GM23338 (cell line): Measurements from ENCODE around the gene PYGB. TPM values are rescaled to one million over a fixed set of nuclear protein-coding genes. Genes with fewer than 3 reads are reported as not detected.

ENCODE experiments used
- ATAC-seq: fragments of 200-7000 bp; cut with Tn5 transposase; 3 replicates; pipeline ENCODE4 v1.9.1; 2020
- DNase-seq: peaks from one replicate; pipeline ENCODE4 v3.0.0-alpha.2; 2015; ENCODE audit warnings: low spot score
- H2AFZ ChIP-seq: fragments of 200-600 bp; sonication (generic); 2 replicates; pipeline ENCODE4 v1.8.0; 2016; ENCODE audit warnings: antibody characterized with exemption, mild to moderate bottlenecking, moderate library complexity
- H3F3A ChIP-seq: fragments of 200-600 bp; sonication (generic); replicated peaks from 2 replicates; pipeline ENCODE4 v1.8.0; 2017; ENCODE audit warnings: antibody characterized with exemption, mixed run types, low read depth
- H3K27ac ChIP-seq: fragments of 200-600 bp; sonication (generic); 2 replicates; pipeline ENCODE4 v1.6.1; 2016; ENCODE audit warnings: low read depth
- H3K27me3 ChIP-seq: fragments of 200-600 bp; sonication (generic); 2 replicates; pipeline ENCODE4 v1.8.0; 2016; ENCODE audit warnings: mild to moderate bottlenecking, mixed run types, moderate library complexity; ENCODE audit not compliant: insufficient read depth
- H3K36me3 ChIP-seq: fragments of 200-600 bp; sonication (generic); 2 replicates; pipeline ENCODE4 v1.8.0; 2016; ENCODE audit warnings: mild to moderate bottlenecking; ENCODE audit not compliant: insufficient read depth
- H3K4me1 ChIP-seq: fragments of 200-600 bp; sonication (generic); 2 replicates; pipeline ENCODE4 v1.8.0; 2016; ENCODE audit warnings: mild to moderate bottlenecking, moderate library complexity; ENCODE audit not compliant: insufficient read depth
- H3K4me2 ChIP-seq: fragments of 200-600 bp; sonication (generic); 2 replicates; pipeline ENCODE4 v1.7.1; 2017; ENCODE audit warnings: mixed run types
- H3K4me3 ChIP-seq: fragments of 200-600 bp; sonication (generic); 2 replicates; pipeline ENCODE4 v1.6.1; 2016; ENCODE audit warnings: mixed run types
- H3K79me2 ChIP-seq: fragments of 200-600 bp; sonication (generic); replicated peaks from 2 replicates; pipeline ENCODE4 v1.8.0; 2017; ENCODE audit warnings: mild to moderate bottlenecking; ENCODE audit not compliant: insufficient read depth
- H3K9me2 ChIP-seq: fragments of 200-600 bp; sonication (generic); 2 replicates; pipeline ENCODE4 v1.8.0; 2017; ENCODE audit not compliant: insufficient read depth
- H4K20me1 ChIP-seq: fragments of 200-600 bp; sonication (generic); replicated peaks from 2 replicates; pipeline ENCODE4 v1.8.0; 2017; ENCODE audit warnings: mild to moderate bottlenecking; ENCODE audit not compliant: insufficient read depth
- H3K27ac Mint-ChIP-seq: 2 replicates; pipeline ENCODE4 v1.8.0; 2020; ENCODE audit warnings: inconsistent platforms, mild to moderate bottlenecking, moderate library complexity, mixed read lengths
- H3K27me3 Mint-ChIP-seq: 3 replicates; pipeline ENCODE4 v1.8.0; 2022; ENCODE audit warnings: low read depth, mild to moderate bottlenecking, moderate library complexity, mixed read lengths, inconsistent platforms; ENCODE audit not compliant: insufficient read depth, poor library complexity
- H3K36me3 Mint-ChIP-seq: 3 replicates; pipeline ENCODE4 v1.8.0; 2021; ENCODE audit warnings: low read depth, mild to moderate bottlenecking, inconsistent platforms, moderate library complexity, mixed read lengths
- H3K4me1 Mint-ChIP-seq: 3 replicates; pipeline ENCODE4 v1.8.0; 2020; ENCODE audit warnings: mild to moderate bottlenecking, inconsistent platforms, mixed read lengths
- H3K4me3 Mint-ChIP-seq: 3 replicates; pipeline ENCODE4 v1.8.0; 2021; ENCODE audit warnings: moderate library complexity, mild to moderate bottlenecking, inconsistent platforms, mixed read lengths
- H3K9me3 Mint-ChIP-seq: 3 replicates; pipeline ENCODE4 v1.8.0; 2020; ENCODE audit warnings: moderate library complexity, mild to moderate bottlenecking, inconsistent platforms, mixed read lengths
- CTCF ChIP-seq, 2 experiments: fragments of 200-600 bp in 1 of 2; sonication (generic) in 1 of 2; conservative IDR thresholded peaks; 2 replicates each; pipeline versions ENCODE4 v1.5.1 to v1.6.1; 2016 to 2017; ENCODE audit warnings: antibody characterized with exemption in 2 of 2, low read depth in 2 of 2, mild to moderate bottlenecking in 2 of 2, moderate library complexity in 1 of 2
- ETS1 ChIP-seq: IDR thresholded peaks from 2 replicates; pipeline ENCODE4 v1.6.1; 2016; ENCODE audit warnings: antibody characterized with exemption
- ZNF462 ChIP-seq: fragments of 250-450 bp; sonication (Bioruptor Pico); IDR thresholded peaks from 2 replicates; pipeline ENCODE4 v1.5.0; 2020; ENCODE audit warnings: mild to moderate bottlenecking, moderate library complexity
- polyA plus RNA-seq: library from polyadenylated mRNA; unstranded; fragments of >200 nt; fragmentation: Nextera tagmentation; extraction: Ambion mirVana; gene quantifications from 2 replicates; pipeline ENCODE4 v1.2.1, GENCODE V29; 2016
- total RNA-seq: library from RNA; depleted of rRNA; stranded (reverse); fragments of >200 nt; shearing (Covaris generic); gene quantifications from 2 replicates; pipeline ENCODE4 v1.2.3, GENCODE V29; 2014

Gene PYGB
- total and polyA plus RNA-seq, 2 experiments from 2014 or later: 15.6 to 64.0 TPM

DNA sequence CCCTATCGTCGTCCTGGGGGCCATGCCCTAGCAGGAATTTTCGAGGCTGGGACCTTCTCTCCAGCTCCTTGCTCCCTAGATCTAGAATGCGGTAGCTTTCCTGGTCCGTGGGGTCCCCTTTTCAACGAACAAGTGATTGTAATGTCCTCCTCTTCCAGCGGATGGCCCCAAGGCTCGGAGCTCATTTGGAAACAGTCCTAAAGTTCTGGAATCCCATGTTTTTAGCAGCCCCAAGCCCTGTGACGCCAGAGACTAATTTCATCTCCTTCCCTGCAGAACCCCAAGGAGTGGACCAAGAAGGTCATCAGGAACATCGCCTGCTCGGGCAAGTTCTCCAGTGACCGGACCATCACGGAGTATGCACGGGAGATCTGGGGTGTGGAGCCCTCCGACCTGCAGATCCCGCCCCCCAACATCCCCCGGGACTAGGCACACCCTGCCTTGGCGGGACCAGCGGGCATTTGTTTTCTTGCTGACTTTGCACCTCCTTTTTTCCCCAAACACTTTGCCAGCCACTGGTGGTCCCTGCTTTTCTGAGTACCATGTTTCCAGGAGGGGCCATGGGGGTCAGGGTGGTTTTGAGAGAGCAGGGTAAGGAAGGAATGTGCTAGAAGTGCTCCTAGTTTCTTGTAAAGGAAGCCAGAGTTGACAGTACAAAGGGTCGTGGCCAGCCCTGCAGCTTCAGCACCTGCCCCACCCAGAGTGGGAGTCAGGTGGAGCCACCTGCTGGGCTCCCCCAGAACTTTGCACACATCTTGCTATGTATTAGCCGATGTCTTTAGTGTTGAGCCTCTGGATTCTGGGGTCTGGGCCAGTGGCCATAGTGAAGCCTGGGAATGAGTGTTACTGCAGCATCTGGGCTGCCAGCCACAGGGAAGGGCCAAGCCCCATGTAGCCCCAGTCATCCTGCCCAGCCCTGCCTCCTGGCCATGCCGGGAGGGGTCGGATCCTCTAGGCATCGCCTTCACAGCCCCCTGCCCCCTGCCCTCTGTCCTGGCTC lies 48.5 kb downstream of the PYGB start:
- Histone ChIP-seq H4K20me1 (0 out of 2 replicates have a peak, but pooled peaks cover 3% of the 10 kb centered on the region), H3K36me3 (peaks cover 4% of the 10 kb centered on the region; the same call in 1 of the 2 replicates), H3K79me2 (no peaks in the 10 kb centered on the region), H3F3A (peaks cover 13% of the 10 kb centered on the region; the same call in 1 of the 2 replicates), H2AFZ (no peak overlapping the region), H3K4me2 (no peak overlapping the region), H3K9me2 (no peaks in the 10 kb centered on the region), H3K27ac (peak overlapping the region; percentile 50; the same call in 1 of the 2 replicates), H3K27me3 (no peaks in the 10 kb centered on the region), H3K4me3 (no peak overlapping the region), H3K4me1 (peaks cover 9% of the 10 kb centered on the region; the same call in 1 of the 2 replicates)
- peaks cover 28% of the 10 kb centered on the region for H3K27me3 Mint-ChIP-seq
- TF ChIP-seq CTCF (conservative IDR thresholded peaks at IDR 0.05; ENCODE audit: low read depth in 2 of 2) (peak; percentile 43 to 51), ZNF462 (CRISPR knock-in tag) (no peak), ETS1 (no peak)
- no peaks in the 10 kb centered on the region; the same call in 1 of the 3 replicates for H3K9me3 Mint-ChIP-seq
- peaks cover 29% of the 10 kb centered on the region for H3K36me3 Mint-ChIP-seq
- peaks cover 28% of the 10 kb centered on the region for H3K4me1 Mint-ChIP-seq
- H3K27ac Mint-ChIP-seq: peak overlapping the region; percentile 52; the same call in 1 of the 2 replicates
- no peak overlapping the region for H3K4me3 Mint-ChIP-seq
- ATAC-seq (peak; percentile 9), DNase-seq (peak; percentile 47)
